GM18520 (cell line): ENCODE data around the gene PROSER2.

Experiments used
- ATAC-seq: cut with Tn5 transposase; IDR thresholded peaks from one replicate; pipeline ENCODE4 v1.9.1; 2021; ENCODE audit not compliant: unreplicated experiment

The PROSER2 gene

GRCh38 chr10:11799736-11800080 lies 23.4 kb upstream of the PROSER2 start:
- ATAC-seq = no peak

- no peak for ATAC-seq
Observed at GRCh38 chr10:11804336-11804735, 18.8 kb upstream of the PROSER2 start.

- no peak for ATAC-seq
Observed at GRCh38 chr10:11805792-11806191, 17.4 kb upstream of the PROSER2 start.

- no peak for ATAC-seq
Observed at GRCh38 chr10:11806706-11807105, 16.4 kb upstream of the PROSER2 start.

- no peak for ATAC-seq
Observed at GRCh38 chr10:11808808-11809207, 14.3 kb upstream of the PROSER2 start.

- no peak for ATAC-seq
Observed at GRCh38 chr10:11810313-11810766, 12.8 kb upstream of the PROSER2 start.

- no peak for ATAC-seq
Observed at GRCh38 chr10:11810973-11811372, 12.2 kb upstream of the PROSER2 start.

GRCh38 chr10:11813177-11813576 lies 10.0 kb upstream of the PROSER2 start:
- ATAC-seq = no peak

- ATAC-seq = no peak
Observed at GRCh38 chr10:11813855-11814567, 9.1 kb upstream of the PROSER2 start.

- ATAC-seq = no peak
Observed at GRCh38 chr10:11819027-11819426, 4.1 kb upstream of the PROSER2 start.

- ATAC-seq = no peak
Observed at GRCh38 chr10:11822026-11822756, 965 bp upstream of the PROSER2 start.

- no peak for ATAC-seq
Observed at GRCh38 chr10:11822809-11823121, 391 bp upstream of the PROSER2 start.

- no peak for ATAC-seq
Observed at GRCh38 chr10:11823989-11824346, 812 bp downstream of the PROSER2 start.

- ATAC-seq = no peak
Observed at GRCh38 chr10:11824376-11824775, 1.2 kb downstream of the PROSER2 start.

GRCh38 chr10:11824825-11825224 lies 1.7 kb downstream of the PROSER2 start:
- ATAC-seq = no peak

- no peak for ATAC-seq
Observed at GRCh38 chr10:11825796-11826414, 2.7 kb downstream of the PROSER2 start.

GRCh38 chr10:11827006-11827405 lies 3.9 kb downstream of the PROSER2 start:
- no peak for ATAC-seq

GRCh38 chr10:11827414-11827813 lies 4.3 kb downstream of the PROSER2 start:
- ATAC-seq = no peak

- no peak for ATAC-seq
Observed at GRCh38 chr10:11828682-11829284, 5.6 kb downstream of the PROSER2 start.

- no peak for ATAC-seq
Observed at GRCh38 chr10:11830836-11831519, 7.8 kb downstream of the PROSER2 start.

- no peak for ATAC-seq
Observed at GRCh38 chr10:11831520-11831951, 8.4 kb downstream of the PROSER2 start.
